GM12892 (cell line): ENCODE measurements around the gene EDN1.

Source experiments
- POLR2A ChIP-seq: IDR thresholded peaks from 2 replicates; pipeline ENCODE4 v1.6.1; 2011; ENCODE audit warnings: low read depth, low read length, control low read depth
- POLR2AphosphoS5 ChIP-seq: IDR thresholded peaks from 2 replicates; pipeline ENCODE4 v1.6.1; 2011; ENCODE audit warnings: low read depth, low read length, control low read depth

GRCh38 chr6:12324748-12325147, 34.6 kb downstream of the EDN1 start:
- TF ChIP-seq POLR2A (no peak), POLR2AphosphoS5 (no peak)
